ENCODE results near the gene RELCH. TPM values are rescaled to one million over a fixed set of nuclear protein-coding genes. Genes with fewer than 3 reads are reported as not detected.

The RELCH gene
- total and polyA plus RNA-seq, 2 of the 13 experiments (the other 11 are each of a cell fraction or from before 2014, with no cell fraction given), result 5.6 to 31.7 TPM

- TF ChIP-seq UBTF (CRISPR knock-in tag; IDR thresholded peaks at IDR 0.05), result 0 out of 2 replicates have a peak, but pooled peaks have one; percentile 0
- TF ChIP-seq KLF9 (CRISPR knock-in tag; IDR thresholded peaks at IDR 0.05; ENCODE audit: low read depth), result no peak; the same call in 1 of the 2 replicates
- 0 out of 2 replicates have a peak, but pooled peaks have one; percentile 3 for TF ChIP-seq ZNF350 (CRISPR knock-in tag; IDR thresholded peaks at IDR 0.05; ENCODE audit: borderline replicate concordance, low read depth)
- peak; percentile 7 for TF ChIP-seq ASH2L (IDR thresholded peaks at IDR 0.05; ENCODE audit: insufficient read length, low read depth, low read length)
- no peak; the same call in 1 of the 2 replicates for TF ChIP-seq NRL (CRISPR knock-in tag; IDR thresholded peaks at IDR 0.05; ENCODE audit: borderline replicate concordance)
- TF ChIP-seq POLR2G (IDR thresholded peaks at IDR 0.05; ENCODE audit: low read depth, low read length), result peak; percentile 73; the same call in 1 of the 2 replicates
- TF ChIP-seq ZMYM4 (CRISPR knock-in tag; IDR thresholded peaks at IDR 0.05), result peak; percentile 89
- TF ChIP-seq PHF20 (CRISPR knock-in tag; IDR thresholded peaks at IDR 0.05), result peak; percentile 63
- TF ChIP-seq NFAT5 (CRISPR knock-in tag; IDR thresholded peaks at IDR 0.05), result peak; percentile 53; the same call in 1 of the 2 replicates
- TF ChIP-seq SAP130 (CRISPR knock-in tag; IDR thresholded peaks at IDR 0.05; ENCODE audit: low read depth), result peak; percentile 91
- TF ChIP-seq NFRKB (IDR thresholded peaks at IDR 0.05), result 0 out of 2 replicates have a peak, but pooled peaks have one; percentile 62
- TF ChIP-seq HNRNPLL (IDR thresholded peaks at IDR 0.05; ENCODE audit: low read depth, low read length, poor library complexity, severe bottlenecking), result peak; percentile 80
- no peak for TF ChIP-seq MAFG (CRISPR knock-in tag; IDR thresholded peaks at IDR 0.05)
- TF ChIP-seq ZNF281 (CRISPR knock-in tag; IDR thresholded peaks at IDR 0.05; ENCODE audit: borderline replicate concordance), result no peak
- peak; percentile 28 for TF ChIP-seq POGZ (CRISPR knock-in tag; IDR thresholded peaks at IDR 0.05)
- TF ChIP-seq RXRB (CRISPR knock-in tag; IDR thresholded peaks at IDR 0.05; ENCODE audit: borderline replicate concordance), result no peak
- TF ChIP-seq ZSCAN20 (CRISPR knock-in tag; IDR thresholded peaks at IDR 0.05; ENCODE audit: borderline replicate concordance), result no peak
- no peak for TF ChIP-seq ZNF572 (CRISPR knock-in tag; IDR thresholded peaks at IDR 0.05)
- TF ChIP-seq SP2 (CRISPR knock-in tag; IDR thresholded peaks at IDR 0.05), result peak; percentile 82
These were observed at the start of gene RELCH, which contains the start of gene PIGN (continued) for GRCh38 chr18:62186774-62187542.
